ENCODE data around the gene ITGB1. TPM values are rescaled to one million over a fixed set of nuclear protein-coding genes. Genes with fewer than 3 reads are reported as not detected.

ITGB1 gene
- total and polyA plus RNA-seq, 9 of the 15 experiments (the other 6 are each of a cell fraction or from before 2014, with no cell fraction given): 40.2 to 194 (median 155) TPM

DNA sequence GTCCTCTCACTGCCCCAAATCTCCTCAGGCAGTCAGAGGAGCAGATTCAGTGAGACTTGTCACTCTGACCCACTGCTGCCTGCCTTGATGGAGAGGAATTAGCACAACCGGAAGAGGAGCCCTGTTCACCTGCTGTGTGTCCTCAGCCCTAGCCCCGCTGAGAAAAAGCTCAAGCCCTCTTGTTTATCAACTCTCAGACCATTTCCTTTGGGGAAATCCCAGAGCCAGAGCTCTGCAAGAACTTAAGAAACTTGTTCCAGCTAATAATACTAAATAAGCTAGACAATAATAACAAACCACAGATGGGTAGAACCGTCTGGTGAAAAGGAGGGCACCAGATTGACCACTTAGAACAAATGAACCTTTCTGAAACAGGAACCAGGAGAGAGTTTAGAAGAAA is 37.7 kb upstream of the ITGB1 start:
- DNase-seq (ENCODE audit: extremely low read depth in 1 of 4, low spot score in 3 of 4) (no peak), ATAC-seq (peak; percentile 44), FAIRE-seq (no peak)
- Histone ChIP-seq H3K36me3 (ENCODE audit: control insufficient read depth, insufficient read depth, low read length) (no peaks in the 10 kb centered on the region), H2AFZ (ENCODE audit: low read depth, low read length) (peak overlapping the region; percentile 81), H3K9me1 (ENCODE audit: control insufficient read depth, insufficient read depth, low read length) (no peaks in the 10 kb centered on the region), H3K9ac (ENCODE audit: insufficient read depth in 1 of 2, low read depth in 2 of 2, low read length in 2 of 2) (no peak overlapping the region; a peak in 1 of 4 replicates), H3K79me2 (ENCODE audit: control insufficient read depth, insufficient read depth, low read length) (no peaks in the 10 kb centered on the region), H3K9me3 (replicated peaks; ENCODE audit: control insufficient read depth, insufficient read depth, low read depth, low read length) (no peaks in the 10 kb centered on the region), H3K4me2 (ENCODE audit: insufficient read depth, low read length) (no peak overlapping the region), H3K4me1 (replicated peaks in 1 of 2; ENCODE audit: control insufficient read depth in 2 of 2, insufficient read depth in 2 of 2, low read length in 2 of 2) (no peaks in the 10 kb centered on the region; a peak in 2 of 5 replicates), H3K27ac (ENCODE audit: extremely low read depth, low read depth, low read length) (no peak overlapping the region), H3K4me3 (no peak overlapping the region), H3K27me3 (ENCODE audit: control insufficient read depth in 2 of 2, insufficient read depth in 2 of 2, low read length in 2 of 2) (no peaks in the 10 kb centered on the region), H4K20me1 (replicated peaks; ENCODE audit: control insufficient read depth, insufficient read depth, low read length) (no peaks in the 10 kb centered on the region)
- POLR2A ChIA-PET: no interaction called here
- intact Hi-C loops (cut with micrococcal nuclease): no loop called here
- whole genome bisulfite sequencing (ENCODE audit: insufficient coverage, low coverage, missing lambda C conversion rate): 30% methylated on average over 3 of the region's 3 CpGs
- BruUV-seq (replicated peaks): no TSS peak
- in situ Hi-C loops (cut with MboI): no loop called here
- no peak for TF ChIP-seq RAD51 (IDR thresholded peaks at IDR 0.05; ENCODE audit: borderline replicate concordance, low read depth)
- TF ChIP-seq CHCHD3 (CRISPR knock-in tag; IDR thresholded peaks at IDR 0.05): no peak
- TF ChIP-seq NBN (IDR thresholded peaks at IDR 0.05; ENCODE audit: low read depth): no peak
- CTCF ChIA-PET (ENCODE audit: low intra/inter-chr PET ratio): no interaction called here

DNA sequence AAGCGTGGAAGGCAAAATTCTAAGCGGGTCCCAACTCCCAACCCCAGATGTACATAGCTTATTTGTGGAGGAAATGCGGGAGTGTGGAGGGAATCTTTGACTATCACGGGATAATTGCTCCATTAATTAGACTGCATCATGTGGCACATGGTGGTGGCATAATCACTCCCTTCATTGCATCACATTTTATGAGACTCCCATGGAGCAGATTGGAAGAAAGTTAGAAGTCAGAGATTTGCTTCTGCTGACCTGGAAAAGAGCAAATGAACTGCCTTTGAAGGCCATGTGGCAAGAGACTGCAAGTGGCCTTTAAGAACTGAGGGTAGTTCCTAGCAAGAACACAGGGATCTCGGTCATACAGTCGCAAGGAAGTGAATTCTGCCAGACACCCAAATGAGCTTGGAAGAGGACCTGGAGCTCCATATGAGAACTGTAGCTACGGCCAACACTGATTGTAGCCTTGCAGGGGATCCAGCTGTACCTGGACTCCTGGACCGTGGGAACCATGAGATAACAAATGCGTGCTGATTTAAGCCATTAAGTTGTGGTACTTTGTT is 37.1 kb upstream of the ITGB1 start:
- Histone ChIP-seq H3K4me3 (no peak overlapping the region), H3K79me2 (ENCODE audit: control insufficient read depth, insufficient read depth, low read length) (no peaks in the 10 kb centered on the region), H3K9me1 (ENCODE audit: control insufficient read depth, insufficient read depth, low read length) (no peaks in the 10 kb centered on the region), H3K27ac (ENCODE audit: extremely low read depth, low read depth, low read length) (no peak overlapping the region), H3K4me1 (replicated peaks in 1 of 2; ENCODE audit: control insufficient read depth in 2 of 2, insufficient read depth in 2 of 2, low read length in 2 of 2) (no peaks in the 10 kb centered on the region; a peak in 2 of 5 replicates), H3K9ac (ENCODE audit: insufficient read depth in 1 of 2, low read depth in 2 of 2, low read length in 2 of 2) (no peak overlapping the region; a peak in 1 of 4 replicates), H3K27me3 (ENCODE audit: control insufficient read depth in 2 of 2, insufficient read depth in 2 of 2, low read length in 2 of 2) (no peaks in the 10 kb centered on the region), H3K4me2 (ENCODE audit: insufficient read depth, low read length) (no peak overlapping the region), H3K9me3 (replicated peaks; ENCODE audit: control insufficient read depth, insufficient read depth, low read depth, low read length) (no peaks in the 10 kb centered on the region), H2AFZ (ENCODE audit: low read depth, low read length) (peak overlapping the region; percentile 81; the same call in 1 of the 2 replicates), H4K20me1 (replicated peaks; ENCODE audit: control insufficient read depth, insufficient read depth, low read length) (no peaks in the 10 kb centered on the region), H3K36me3 (ENCODE audit: control insufficient read depth, insufficient read depth, low read length) (no peaks in the 10 kb centered on the region)
- no peak for DNase-seq (ENCODE audit: extremely low read depth in 1 of 4, low spot score in 3 of 4)
- intact Hi-C loops (cut with micrococcal nuclease) (no loop called here), in situ Hi-C loops (cut with MboI) (no loop called here)
- FAIRE-seq: no peak
- peak; percentile 21; the same call in 1 of the 3 replicates for ATAC-seq
- BruUV-seq (replicated peaks): no TSS peak
- WGBS (ENCODE audit: insufficient coverage, low coverage, missing lambda C conversion rate): 51% methylated on average over 9 of the region's 9 CpGs
- ChIA-PET POLR2A (no interaction called here), CTCF (ENCODE audit: low intra/inter-chr PET ratio) (no interaction called here)
- TF ChIP-seq, protein P1, sequence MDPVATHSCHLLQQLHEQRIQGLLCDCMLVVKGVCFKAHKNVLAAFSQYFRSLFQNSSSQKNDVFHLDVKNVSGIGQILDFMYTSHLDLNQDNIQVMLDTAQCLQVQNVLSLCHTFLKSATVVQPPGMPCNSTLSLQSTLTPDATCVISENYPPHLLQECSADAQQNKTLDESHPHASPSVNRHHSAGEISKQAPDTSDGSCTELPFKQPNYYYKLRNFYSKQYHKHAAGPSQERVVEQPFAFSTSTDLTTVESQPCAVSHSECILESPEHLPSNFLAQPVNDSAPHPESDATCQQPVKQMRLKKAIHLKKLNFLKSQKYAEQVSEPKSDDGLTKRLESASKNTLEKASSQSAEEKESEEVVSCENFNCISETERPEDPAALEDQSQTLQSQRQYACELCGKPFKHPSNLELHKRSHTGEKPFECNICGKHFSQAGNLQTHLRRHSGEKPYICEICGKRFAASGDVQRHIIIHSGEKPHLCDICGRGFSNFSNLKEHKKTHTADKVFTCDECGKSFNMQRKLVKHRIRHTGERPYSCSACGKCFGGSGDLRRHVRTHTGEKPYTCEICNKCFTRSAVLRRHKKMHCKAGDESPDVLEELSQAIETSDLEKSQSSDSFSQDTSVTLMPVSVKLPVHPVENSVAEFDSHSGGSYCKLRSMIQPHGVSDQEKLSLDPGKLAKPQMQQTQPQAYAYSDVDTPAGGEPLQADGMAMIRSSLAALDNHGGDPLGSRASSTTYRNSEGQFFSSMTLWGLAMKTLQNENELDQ (CRISPR knock-in tag; IDR thresholded peaks at IDR 0.05; ENCODE audit: borderline replicate concordance): no peak
- TF ChIP-seq, protein P2, sequence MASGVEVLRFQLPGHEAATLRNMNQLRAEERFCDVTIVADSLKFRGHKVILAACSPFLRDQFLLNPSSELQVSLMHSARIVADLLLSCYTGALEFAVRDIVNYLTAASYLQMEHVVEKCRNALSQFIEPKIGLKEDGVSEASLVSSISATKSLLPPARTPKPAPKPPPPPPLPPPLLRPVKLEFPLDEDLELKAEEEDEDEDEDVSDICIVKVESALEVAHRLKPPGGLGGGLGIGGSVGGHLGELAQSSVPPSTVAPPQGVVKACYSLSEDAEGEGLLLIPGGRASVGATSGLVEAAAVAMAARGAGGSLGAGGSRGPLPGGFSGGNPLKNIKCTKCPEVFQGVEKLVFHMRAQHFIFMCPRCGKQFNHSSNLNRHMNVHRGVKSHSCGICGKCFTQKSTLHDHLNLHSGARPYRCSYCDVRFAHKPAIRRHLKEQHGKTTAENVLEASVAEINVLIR (CRISPR knock-in tag; IDR thresholded peaks at IDR 0.05): no peak
- TF ChIP-seq, protein P3, sequence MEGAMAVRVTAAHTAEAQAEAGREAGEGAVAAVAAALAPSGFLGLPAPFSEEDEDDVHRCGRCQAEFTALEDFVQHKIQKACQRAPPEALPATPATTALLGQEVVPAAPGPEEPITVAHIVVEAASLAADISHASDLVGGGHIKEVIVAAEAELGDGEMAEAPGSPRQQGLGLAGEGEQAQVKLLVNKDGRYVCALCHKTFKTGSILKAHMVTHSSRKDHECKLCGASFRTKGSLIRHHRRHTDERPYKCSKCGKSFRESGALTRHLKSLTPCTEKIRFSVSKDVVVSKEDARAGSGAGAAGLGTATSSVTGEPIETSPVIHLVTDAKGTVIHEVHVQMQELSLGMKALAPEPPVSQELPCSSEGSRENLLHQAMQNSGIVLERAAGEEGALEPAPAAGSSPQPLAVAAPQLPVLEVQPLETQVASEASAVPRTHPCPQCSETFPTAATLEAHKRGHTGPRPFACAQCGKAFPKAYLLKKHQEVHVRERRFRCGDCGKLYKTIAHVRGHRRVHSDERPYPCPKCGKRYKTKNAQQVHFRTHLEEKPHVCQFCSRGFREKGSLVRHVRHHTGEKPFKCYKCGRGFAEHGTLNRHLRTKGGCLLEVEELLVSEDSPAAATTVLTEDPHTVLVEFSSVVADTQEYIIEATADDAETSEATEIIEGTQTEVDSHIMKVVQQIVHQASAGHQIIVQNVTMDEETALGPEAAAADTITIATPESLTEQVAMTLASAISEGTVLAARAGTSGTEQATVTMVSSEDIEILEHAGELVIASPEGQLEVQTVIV (CRISPR knock-in tag; IDR thresholded peaks at IDR 0.05; ENCODE audit: borderline replicate concordance): no peak
- no peak for TF ChIP-seq ZNF12 (CRISPR knock-in tag; IDR thresholded peaks at IDR 0.05)
- no peak for TF ChIP-seq PHB (CRISPR knock-in tag; IDR thresholded peaks at IDR 0.05)
- no peak for TF ChIP-seq SNRNP70 (optimal IDR thresholded peaks at IDR 0.05; ENCODE audit: low read depth, low read length)
